HG03354 (cell line): ENCODE data around the gene FBXO38.
"Not testable (repeated sequence)": the region's sequence is repeated elsewhere in the genome, so short reads cannot be mapped to it uniquely, and the experiment has no call there.

Experiments used
- ATAC-seq: cut with Tn5 transposase; IDR thresholded peaks from one replicate; pipeline ENCODE4 v1.9.1; 2021; ENCODE audit warnings: mild to moderate bottlenecking; ENCODE audit not compliant: unreplicated experiment, poor library complexity, severe bottlenecking

The FBXO38 gene

DNA sequence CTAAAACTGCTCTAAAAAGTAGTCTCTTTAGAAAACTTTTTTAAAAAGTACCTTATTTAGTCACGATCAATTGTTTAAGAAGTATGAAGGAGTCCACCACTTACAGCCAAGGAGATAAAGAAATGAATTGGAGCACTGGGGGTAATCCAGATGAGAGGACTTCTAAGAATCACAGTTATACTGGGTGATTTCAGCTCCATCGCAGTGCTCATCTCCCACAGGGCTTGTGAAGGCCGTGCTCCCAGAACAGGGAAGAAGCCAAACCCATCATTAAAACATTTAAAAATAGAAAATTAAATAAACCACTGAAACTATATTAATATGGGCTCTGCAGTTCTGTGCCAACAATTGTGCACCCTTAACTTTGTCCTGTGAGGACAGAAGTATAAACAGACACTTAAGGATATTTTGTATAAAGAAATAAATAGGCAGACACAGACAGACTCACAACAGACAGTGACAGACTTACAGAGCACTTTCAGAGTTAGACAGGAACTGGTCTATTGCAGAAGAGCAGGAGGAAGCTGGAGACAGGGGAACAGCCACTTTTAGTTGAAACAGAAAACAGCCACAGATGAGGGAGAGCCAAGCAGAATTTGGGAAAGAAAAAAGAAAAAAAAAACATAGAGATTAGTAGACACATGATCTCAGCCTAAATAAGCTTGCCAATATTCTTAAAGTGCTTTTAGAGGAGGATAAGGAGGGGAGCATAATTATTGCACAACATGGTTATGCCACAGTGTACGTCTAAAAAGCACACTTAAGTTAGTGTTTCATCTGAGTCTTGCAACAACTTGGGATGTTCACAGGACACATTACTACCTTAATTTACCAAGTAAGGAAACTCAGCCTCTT is 81.8 kb downstream of the FBXO38 start:
- no peak for ATAC-seq

DNA sequence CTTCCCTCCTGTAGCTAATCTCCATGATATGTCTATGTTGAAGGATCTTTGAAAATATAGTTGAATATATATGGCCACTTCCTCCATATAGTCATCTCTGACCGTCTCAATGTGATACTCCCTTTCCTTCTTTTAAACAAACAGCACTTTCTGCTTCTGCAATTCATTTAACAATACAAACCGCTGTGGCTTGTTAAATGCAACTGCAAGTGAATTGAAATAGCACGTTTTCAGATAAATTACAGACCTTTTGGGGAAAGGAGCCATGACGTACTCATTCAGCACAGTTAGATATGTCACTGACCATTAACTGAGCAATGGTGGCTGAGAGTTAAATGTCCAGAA is 82.5 kb downstream of the FBXO38 start:
- ATAC-seq: no peak

DNA sequence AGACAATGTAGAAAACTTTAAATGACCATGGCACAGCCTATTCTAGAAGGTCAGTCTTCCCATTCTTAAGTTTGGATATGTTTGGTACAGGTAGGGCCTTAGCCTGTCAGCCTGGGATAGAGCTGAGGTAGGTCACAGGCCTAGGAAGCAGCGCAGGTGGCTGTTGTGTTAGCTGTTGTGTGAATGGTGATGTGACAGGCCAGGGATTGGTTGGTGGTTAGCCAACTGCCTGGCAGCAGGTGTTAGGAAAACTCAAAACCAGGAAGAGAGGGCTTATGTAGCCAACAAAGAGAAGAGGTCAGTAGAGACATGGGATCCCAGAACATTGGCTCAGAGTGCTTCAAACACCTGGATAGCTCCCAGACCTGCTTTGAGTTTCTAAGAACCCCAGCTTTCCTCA is 84.2 kb downstream of the FBXO38 start:
- no peak for ATAC-seq

DNA sequence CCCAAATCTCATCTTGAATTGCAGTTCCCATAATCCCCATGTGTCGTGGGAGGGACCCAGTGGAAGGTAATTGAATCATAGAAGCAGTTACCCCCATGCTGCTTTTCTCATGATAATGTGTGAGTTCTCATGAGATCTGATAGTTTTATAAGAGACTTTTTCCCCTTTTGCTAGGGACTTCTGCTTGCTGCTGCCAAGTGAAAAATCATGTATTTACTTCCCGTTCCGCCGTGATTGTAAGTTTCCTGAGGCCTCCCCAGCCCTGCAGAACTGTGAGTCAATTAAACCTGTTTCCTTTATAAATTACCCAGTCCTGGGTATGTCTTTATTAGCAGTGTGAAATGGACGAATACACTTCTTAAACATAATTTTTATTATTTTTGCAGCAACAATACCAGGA is 85.0 kb downstream of the FBXO38 start:
- ATAC-seq: not testable (repeated sequence)

DNA sequence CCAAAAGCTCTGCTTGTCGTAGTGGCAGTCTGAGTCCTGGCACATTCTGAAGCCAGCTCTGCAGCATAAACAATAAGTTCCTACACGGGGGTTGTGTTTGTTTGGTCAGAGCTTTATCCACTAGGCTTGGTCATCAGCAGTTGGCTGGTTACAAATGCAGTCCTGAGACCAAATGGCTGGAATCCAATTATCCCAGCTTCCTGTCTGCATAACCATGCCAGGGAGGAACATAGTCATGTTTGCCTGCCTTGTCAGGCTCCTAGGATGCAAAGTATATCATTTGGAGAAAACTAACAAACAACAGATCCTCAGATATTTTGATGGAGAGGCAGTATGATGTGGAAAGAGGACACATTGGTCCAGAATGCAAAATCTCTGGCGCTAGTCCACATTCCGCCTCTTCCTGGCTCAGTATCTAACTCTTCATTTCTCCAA is 85.8 kb downstream of the FBXO38 start:
- ATAC-seq: no peak

DNA sequence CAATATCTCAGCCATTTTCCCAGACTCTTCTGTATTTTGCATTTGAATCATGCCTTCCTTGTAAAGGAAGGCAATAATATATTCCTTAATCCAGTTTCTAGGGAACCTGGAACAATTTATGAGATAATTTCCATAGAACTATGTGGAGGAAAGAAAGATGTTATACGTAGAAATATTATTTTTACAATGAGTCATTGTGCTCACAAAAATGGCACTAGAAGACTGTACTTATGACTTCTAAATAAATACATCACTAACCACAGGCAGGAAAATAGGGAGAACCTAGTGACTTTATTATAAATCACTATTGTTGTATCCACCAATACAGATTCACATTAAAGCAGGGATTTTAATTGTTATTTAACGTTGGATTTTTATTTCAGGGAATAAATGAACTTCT is 87.6 kb downstream of the FBXO38 start:
- no peak for ATAC-seq

DNA sequence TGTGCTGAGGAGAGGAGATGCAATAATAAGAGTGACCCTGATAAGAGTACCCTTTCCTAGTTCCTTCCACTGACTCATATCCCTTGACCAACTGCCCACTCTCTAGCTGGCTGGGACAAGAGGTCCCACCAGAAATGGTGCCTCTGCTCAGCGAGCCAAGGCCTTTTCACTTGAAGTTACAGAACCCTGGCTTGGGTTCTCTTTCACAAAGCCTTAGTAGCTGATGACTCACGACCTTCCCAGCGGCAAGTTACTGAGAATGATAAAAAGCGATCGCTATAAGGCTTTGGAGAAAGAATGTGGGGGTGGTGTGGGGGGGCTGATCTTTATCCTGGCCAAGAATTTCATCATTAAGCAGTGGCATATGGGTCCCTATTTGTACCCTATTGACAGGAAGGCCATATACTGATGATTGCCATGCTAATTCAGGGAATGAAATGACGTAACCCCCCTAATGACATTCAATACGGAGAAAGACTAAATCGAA is 90.3 kb downstream of the FBXO38 start:
- no peak for ATAC-seq

DNA sequence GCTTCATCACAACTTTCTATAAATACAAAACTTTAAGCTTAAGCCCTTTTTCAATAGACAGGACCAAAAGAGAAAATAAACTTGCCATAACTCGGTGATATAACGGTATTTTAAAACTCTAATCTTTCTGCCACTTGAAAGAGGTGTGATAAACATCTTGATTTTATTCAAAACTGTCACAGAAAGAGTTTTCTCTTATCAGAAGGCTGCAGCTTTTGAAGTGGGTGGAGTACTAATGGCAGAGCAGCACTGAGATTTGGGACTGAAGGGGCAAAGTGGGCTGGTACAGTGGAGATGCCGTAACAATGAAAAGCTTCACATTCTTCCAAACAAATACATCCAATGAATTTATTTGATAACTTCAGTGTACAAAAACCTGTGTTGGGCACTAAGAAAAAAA is 92.5 kb downstream of the FBXO38 start:
- no peak for ATAC-seq

DNA sequence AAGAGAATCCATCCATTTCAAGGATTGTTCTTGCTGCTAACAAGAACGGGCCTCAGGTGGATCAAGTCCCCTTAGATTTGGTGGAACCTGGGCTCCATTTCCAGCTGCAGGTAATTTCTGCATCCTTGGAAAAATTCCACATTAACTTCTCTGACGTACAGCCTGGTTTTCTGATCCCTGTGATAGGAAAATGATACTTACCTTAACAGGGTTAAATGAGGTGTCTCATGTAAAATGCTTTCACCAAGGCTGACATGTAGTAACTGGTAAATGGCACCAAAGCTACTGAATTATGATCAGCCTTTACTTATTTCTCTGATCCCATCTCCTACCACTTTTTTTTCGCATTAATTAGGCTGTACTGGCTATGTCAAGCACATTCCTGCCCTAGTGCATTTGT is 93.7 kb downstream of the FBXO38 start:
- ATAC-seq: no peak

DNA sequence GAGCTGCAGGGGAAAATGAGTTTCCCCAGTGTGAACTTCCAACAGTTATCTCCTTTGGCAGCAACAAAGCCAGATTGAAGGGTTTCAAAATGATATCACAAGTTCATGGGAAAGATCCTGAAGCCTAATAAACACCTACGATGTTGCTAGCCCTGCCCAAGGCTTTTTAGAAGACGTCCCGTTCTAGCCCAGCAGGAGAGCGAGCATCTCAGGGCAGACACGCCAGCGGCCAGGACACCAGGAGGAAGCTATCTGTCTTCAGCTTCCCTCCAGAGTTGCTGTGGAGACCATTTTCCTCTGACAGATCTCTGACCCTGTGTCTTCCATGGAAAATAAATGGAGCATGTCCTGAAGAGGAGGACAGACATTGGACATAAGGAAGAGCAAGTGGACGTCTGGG is 98.4 kb downstream of the FBXO38 start:
- no peak for ATAC-seq

DNA sequence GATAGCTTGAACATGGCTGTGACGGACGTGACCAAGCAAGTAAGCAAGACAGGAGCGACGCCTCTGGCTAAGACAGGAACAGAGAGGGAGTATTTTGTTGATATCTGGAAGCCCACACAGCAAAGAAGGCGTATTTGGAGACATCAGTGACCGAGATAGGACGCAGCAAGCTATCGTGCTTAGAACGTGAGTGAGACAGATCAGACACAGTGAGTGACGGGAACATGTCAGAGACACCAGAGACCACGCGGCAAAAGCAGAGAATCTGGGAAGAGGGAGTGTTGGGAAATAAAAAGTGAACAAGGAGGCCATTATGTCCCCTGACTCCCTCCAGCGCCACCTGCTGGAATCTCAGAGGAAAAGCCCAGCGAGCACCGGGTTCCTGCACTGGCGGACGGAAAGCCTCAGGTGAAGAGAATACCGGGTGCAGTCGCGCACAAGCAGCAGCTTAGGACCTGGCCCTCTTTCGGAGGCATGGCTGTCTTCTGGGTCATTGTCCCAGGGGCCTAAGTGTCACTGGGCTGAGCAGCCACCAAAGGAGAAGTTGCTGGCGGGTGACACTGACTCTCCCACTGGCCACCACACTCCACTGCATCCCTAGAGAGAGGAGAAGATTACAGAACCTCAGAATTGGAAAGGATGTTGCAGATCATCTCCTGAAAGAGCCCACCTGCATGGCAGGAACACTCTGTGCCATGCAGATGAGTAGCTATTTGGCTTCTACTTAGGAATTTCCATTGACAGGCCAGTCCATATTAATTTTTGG is 99.1 kb downstream of the FBXO38 start:
- ATAC-seq: peak; percentile 91

DNA sequence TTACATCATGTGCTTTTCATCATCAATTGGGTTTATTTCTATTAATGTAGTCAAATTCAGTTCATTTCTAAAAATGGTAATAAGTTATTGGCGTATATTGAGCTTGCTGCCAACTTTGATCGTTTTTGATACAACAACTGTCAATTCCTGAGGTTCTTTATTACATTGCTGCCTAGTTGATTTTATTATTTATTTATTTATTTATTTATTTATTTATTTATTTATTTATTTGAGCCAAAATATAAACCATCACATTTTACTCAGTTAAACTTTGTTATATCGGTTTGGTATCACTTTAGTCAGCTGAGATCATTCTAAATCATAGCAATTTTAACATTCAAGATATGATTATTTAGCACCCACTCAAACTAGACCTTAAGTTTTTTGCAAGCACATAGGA is 100.0 kb downstream of the FBXO38 start:
- ATAC-seq: no peak

DNA sequence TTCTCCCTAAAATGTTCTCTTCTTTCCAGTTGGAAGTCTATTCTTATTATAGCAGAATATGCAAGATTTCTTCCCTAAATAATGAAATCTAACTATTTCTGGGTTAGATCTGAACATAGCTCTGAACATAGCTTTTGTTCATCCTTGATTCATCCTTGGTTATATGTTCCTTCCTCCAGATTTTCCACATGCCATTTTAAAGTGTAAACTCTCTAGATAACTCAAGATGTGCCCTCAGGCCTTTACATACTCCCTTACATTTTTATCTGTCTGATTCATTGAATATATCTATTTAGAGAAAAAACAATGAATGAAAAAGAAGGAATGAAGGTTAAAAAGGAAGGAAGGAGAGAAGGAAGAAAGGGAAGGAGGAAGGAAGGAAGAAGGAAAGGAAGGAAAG is 100.9 kb downstream of the FBXO38 start:
- ATAC-seq: no peak

DNA sequence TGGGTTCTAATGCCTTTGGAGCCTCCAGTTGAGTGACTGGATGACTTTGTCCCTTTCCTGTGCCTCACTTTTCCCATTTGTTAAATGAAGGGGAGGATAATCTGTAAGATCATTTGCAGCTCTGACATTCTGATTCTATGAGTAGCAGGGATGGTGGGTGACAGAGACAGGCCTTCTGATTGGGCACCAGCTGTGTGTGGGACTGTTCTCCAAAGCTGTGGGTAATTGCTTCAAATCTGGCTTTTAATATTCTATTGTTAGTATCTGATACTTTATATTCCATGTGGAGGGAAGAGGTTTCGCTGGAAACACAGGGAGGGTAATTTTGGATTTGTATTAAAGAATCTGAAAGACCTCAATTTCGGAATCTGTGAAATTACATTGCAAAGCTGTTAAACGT is 102.7 kb downstream of the FBXO38 start:
- ATAC-seq: no peak

DNA sequence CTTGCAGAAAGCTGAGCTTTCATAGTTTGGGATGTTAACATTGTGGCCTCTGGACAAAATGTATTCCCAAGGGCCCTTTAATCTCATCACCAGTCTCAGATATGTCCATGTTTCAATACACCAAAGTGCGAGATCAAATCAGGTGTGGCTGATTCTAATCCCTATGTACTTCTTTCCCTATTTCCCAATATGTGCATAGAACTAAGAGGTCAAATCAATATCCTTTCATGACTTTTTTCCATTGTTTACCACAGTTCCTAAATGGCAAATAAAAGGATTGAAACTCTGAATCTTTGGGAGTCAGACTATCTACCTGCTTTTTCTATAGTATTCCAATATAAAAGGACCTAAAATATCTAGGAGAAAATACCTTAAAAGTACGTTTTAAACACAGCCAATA is 105.0 kb downstream of the FBXO38 start:
- ATAC-seq: no peak

DNA sequence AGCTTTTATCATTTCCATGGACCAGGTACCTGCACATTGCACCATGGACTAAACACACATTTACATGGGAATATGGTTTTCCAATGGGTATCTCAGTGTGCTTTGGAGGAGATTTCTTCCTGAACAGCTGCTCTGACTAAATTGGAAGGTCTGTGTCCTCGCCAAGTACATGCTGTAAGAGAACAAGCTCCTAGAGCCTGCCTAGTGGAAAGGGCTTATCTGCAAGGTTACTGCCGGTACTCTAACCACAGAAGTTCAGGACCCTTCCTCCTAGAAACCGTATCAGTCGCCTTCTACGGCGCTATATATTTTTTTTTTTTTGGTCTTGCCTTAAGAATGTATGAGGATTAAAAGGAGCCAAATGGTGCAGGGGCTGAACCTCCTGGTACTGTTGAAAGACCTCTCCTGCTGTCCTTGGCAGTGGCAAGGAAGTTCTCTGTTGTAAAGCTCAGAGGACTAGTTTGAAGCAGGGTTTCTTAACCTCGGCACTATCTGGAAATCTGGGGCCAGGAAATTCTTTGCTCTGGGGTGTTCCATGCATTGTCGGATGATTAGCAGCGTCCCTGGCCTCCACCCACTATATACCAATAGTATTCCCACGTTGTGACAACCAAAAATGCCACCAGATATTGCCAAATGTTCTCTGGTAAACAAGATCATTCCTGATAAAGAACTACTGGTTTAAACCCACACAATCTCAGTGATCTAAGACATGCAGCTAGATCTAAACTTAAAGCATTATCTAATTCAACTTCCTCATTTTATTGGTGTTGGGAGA is 107.4 kb downstream of the FBXO38 start:
- no peak for ATAC-seq

DNA sequence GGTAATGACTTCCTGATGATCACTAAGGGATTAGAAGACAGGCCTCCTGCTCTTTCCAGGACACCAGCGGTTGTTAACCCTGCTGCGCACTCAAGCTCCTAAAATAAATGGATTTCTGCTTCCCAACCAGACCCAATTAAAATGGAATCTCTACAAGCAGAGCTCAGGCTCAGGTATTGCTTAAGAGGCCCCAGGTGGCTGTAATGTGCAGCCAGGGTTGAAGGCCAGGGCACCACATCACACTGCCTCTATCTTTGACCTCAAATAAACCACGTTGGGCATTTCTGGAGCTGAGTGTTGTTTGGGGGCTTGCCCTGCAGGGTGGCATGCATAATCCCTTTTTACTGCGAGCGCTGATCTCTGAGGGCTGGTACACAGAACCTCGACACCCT is 108.0 kb downstream of the FBXO38 start:
- no peak for ATAC-seq

DNA sequence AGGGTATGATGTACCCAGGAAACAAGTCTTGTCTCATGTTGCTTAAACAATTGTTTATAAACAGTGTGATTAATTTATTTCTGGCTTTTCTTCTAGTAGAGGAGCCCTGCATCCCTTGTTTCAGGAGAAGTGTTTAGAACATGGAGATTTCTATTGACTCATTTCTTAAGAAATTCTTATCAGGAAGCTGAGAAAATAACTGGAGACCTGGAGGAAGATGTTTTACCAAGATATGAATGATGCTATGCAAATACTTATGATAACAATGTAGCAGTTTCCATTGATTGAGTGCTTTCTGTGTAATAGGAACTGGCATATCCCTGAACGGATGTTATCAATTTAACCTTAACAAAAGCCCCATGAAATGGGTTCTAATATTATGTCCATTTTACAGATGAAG is 108.6 kb downstream of the FBXO38 start:
- no peak for ATAC-seq
